ENCODE results near the gene STXBP5L.
A peak's percentile ranks its signal among the peaks of the same experiment; 100 is the strongest.
"Not testable (repeated sequence)": the region's sequence is repeated elsewhere in the genome, so short reads cannot be mapped to it uniquely, and the experiment has no call there.

STXBP5L gene

DNA sequence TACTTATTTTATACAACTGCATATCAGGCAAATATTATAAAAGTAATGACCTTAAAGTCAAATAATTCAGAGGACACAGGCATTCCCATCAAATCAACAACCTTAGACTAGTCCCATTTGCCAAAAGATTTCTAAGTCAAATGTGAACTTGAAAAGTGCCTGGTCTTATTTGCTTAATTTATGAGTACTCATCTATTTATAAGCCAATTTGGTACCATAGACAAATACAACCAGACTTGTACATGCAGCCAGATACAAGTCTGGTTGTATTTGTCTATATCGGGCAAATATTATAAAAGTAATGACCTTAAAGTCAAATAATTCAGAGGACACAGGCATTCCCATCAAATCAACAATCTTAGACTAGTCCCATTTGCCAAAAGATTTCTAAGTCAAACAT, 322.2 kb downstream of the STXBP5L start:
- DNase-seq: not testable (repeated sequence)

DNA sequence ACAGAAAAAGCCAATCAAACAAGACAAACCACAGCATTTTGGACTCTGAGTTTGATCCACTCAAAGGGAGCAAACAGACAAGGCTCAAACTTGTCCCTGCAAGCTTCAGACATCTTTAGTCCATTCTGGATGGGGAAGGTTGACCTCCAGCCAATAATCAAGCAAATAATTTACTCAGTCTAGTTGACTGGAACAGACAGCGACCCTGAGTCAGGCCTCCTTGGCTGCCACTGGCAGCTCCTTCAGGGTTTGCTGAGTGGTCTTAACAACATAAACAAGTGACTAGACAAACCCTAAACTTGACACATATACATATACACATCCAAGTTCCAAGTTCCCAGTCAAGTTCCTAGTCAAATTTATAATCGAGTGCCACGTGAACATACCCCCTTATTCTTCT, 323.9 kb downstream of the STXBP5L start:
- DNase-seq: no peak

GRCh38 chr3:121232309-121233225, 324.6 kb downstream of the STXBP5L start:
- no peak for DNase-seq

GRCh38 chr3:121243208-121243607, 335.2 kb downstream of the STXBP5L start:
- DNase-seq: no peak

GRCh38 chr3:121252676-121253075, 344.7 kb downstream of the STXBP5L start:
- no peak for DNase-seq

DNA sequence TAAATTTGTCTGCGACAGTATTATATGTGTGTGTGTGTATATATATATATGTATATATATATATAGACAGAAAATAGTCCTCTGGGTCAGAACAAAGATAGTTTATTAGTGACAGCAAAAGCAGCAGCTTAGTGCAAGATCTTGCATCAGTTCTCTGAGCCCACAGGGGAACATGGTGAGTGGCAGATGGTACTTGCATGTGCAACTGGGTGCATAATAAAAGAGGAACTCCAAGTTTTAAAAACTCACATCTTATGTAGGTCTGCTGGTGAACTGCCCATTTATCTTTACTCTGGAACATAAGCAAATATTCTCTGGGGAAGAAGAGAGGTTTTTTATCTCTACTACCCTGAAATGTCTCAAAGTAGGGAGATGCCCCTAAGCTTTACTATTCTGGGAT, 361.4 kb downstream of the STXBP5L start:
- DNase-seq: peak in 1 of 58 donors; percentile 4

DNA sequence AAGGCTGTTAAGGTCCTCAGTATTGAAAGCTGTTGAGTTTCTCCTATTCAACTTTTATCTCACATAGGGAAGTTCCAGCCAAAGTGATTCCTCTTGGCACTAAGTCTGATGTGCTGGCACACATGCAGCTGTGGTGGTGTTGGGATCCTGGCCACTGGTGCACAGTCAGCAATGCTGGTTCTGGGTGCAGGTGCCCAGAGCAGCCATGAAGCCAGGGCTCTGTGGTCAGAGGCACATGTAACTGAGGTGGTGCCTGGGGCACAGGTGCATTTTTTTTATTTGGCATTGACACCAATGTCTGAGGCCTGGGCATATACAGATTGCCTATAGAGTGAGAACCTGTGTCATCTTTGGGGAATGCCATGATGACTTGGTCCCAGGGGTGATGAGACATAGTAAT, 366.4 kb downstream of the STXBP5L start:
- DNase-seq: no peak

DNA sequence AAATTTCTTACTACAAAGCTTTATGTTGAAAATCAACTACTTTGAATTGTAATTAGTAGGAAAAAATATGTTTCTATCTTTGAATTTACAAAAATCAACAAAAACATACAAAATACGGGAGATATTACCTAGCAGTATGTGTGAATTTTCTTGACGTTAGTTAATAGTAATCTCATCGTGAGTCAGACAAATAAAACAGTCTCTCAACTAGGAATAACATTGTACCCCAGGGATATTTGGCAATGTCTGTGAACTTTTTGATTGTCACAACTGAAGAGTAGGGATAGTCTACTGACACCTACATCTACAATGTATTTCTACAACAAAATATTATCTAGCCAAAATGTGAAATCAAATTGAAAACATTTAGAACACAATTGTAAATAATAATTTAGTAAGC, 387.4 kb downstream of the STXBP5L start:
- DNase-seq: no peak

DNA sequence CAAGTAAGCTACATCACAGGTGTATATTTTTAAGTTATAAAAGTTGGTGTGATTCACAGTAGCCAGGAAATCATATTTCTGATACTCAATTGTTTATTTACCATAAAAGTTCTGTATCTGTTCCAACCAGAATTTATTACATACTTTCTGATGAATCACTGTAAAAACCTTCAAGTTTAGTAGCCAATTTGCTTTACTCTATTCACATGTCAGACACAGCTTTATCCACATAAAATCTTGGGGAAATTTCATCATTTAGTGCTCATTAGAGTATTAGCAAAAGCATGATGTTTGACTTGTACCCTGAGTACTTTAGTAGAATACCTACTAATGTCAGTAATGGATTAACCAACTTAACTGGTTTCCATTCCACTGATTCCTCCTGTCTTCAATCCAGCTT, 388.0 kb downstream of the STXBP5L start:
- DNase-seq: no peak

DNA sequence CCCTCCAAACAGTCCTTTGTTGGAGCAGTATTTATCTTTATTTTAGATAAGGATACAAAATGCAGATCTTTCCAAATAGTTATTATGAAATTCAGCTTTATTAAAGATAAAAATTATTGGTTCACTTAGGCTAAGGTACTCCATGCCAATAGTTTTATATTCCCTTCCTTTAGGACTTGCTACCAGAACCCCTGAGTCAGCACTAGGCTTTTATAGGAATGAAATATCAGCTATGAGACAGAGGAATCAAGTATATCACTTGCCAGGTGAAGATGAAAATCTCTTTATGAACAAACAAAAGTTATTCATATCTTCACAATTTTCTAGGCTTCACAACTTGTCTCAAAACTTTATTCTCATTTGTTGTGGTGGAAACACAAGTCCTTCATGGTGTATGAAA, 416.3 kb downstream of the STXBP5L start:
- no peak for DNase-seq

GRCh38 chr3:121330118-121330517, 422.1 kb downstream of the STXBP5L start:
- DNase-seq: peak in 25 of 58 donors; percentile 0 to 75 (median 9)

GRCh38 chr3:121330634-121331033, 422.6 kb downstream of the STXBP5L start:
- peak in 3 of 58 donors; percentile 2 to 10 (median 2) for DNase-seq

GRCh38 chr3:121355960-121356359, 448.0 kb downstream of the STXBP5L start:
- DNase-seq: not testable (repeated sequence)

GRCh38 chr3:121362035-121362734, 454.2 kb downstream of the STXBP5L start:
- no peak for DNase-seq

DNA sequence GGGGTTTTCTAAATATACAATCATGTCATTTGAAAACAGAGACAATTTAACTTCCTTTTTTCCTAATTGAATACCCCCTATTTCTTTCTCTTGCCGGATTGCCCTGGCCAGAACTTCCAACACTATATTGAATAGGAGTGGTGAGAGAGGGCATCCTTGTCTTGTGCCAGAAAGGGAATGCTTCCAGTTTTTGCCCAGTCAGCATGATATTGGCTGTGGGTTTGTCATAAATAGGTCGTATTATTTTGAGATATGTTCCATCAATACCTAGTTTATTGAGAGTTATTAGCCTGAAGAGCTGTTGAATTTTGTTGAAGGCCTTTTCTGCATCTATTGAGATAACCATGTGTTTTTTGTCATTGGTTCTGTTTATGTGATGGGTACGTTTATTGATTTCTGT, 480.3 kb downstream of the STXBP5L start:
- DNase-seq: not testable (repeated sequence)

DNA sequence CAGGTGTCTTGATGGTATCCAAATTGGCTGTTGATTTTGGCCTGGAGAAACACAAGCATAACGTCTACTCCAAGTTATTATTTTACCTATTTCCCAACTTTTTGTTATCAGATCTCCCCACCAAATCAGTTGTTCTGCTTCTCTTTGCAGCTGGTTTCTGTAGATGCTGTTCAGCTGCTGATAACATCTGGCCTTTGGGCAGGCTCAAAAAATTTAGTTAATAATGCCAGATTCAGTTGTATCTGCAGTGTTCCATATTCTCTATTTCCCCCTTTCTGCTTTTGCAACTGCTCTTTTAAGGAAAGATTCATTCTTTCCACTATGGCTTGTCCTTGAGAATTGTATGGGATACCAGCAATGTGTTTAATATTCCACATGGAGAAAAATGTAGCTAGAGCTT, 488.0 kb downstream of the STXBP5L start:
- DNase-seq: not testable (repeated sequence)

GRCh38 chr3:121398051-121398450, 490.0 kb downstream of the STXBP5L start:
- not testable (repeated sequence) for DNase-seq

- DNase-seq: no peak
Measured at GRCh38 chr3:121399820-121400219, 491.8 kb downstream of the STXBP5L start.

DNA sequence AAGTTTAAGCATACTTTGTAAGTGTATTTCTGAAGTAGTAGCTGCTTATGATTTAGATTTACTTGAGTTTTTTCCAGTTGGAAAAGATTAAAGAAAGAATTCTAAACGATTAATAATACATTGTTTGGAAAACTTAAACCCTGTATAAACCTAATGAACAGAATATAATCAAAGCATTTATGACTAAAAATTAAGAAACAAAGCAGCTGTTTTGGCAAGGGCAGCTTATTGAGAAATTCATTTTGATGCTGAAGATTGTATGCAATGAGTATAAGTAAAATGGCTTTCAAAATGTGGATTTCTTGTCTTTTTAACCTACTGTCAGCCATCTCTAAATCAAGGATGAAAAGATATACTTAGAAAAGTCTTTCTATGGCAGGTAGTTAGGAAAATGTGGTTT, 497.6 kb downstream of the STXBP5L start:
- no peak for DNase-seq

DNA sequence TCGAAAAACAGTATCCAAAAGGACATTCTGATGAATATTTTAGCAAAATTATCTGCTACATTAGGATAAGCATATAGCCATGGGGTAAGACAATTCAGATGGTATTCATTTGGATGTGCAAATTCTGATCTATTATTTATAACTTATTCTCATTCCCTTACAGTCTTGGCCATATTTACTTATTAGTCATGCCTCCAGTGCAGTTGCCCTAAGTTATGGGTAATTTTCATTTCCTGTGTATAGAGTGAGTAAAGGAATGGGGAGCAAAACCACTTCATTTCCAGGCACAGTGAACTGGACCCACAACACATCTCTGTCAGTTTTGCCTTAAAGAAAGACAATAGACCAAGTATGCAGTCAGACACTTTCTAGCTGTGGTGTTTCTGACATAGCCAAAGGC, 503.5 kb downstream of the STXBP5L start:
- DNase-seq: no peak

DNA sequence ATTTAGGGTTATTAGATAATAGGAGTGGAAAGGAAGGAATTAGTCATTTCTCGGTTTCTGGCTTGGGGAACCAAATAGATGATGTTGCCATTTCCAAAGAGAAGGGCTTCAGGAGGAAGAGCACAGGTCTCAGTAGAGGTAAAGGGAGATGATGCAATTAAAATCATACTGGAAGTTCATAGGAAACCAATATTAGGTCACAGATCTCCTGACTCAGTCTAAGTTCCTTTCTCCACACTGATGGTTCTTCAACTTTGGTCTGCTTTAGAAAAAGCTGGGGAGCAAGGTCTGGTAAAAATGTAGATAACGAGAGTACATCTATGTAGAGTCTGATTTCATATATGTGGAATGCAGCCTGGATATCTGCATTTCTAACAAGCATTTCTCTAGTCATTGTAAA, 506.9 kb downstream of the STXBP5L start:
- no peak for DNase-seq

DNA sequence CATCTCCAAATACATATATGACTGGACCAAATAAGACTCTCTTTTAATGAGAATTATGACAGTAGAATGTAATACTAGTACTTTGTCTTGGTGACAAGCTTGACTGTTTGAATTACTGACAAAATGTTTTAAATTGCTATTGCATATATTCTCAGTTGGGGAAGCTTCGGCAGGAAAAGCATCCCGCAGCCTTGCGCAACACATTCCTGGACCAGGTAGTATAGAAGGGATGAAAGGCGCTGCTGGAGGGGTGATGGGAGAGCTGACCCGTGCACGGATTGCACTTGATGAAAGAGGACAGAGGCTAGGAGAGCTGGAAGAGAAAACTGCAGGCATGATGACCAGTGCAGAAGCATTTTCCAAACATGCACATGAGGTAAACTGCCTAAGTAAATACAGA, 510.2 kb downstream of the STXBP5L start:
- DNase-seq: no peak

GRCh38 chr3:121424549-121424948, 516.5 kb downstream of the STXBP5L start:
- no peak for DNase-seq
